NCI-H82 (cell line): ENCODE measurements around the gene PDE7B.
"Not testable (repeated sequence)": the region's sequence is repeated elsewhere in the genome, so short reads cannot be mapped to it uniquely, and the experiment has no call there.

Source experiments
- DNase-seq: peaks from one replicate; lab custom pipeline; 2025; lab: John Stamatoyannopoulos, UW

PDE7B gene

DNA sequence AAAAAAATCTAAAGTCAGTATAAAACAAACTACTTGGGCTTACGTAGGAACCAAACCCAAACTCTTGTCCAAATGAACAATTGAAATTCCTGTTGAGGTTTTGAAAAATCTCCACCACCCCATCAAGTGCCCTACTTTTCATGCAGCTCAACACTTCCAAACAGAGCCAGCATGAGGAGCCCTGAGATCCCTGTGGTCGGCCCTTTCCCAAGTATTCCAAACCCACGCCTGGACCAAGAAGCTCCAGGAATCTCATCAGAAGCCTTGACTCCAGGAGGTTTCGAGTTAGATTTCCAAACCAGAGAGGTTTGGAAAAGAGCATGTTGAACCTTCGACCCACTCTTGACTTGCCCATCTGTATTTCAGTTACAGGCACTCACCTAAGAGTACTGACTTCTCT lies 219.3 kb downstream of the PDE7B start:
- no peak for DNase-seq

DNA sequence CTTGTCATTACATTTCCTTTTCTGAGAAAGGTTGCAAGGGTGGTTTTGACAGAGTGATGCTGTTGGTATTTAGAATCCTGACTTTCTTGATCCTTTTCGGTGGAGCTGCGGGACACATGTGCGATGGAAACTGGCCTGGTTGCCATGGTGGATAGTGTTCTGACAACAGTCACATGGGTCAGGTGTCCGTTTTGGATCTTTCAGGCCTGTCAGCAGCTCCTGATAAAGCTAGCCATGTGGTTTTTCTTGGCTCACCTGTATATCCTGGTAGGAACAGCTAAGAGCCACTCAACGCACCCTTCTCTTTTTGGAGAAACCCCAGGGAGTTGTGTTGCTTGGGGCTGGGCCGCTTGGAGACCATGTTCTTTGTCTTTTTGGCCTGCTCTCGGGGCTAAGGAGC lies 221.2 kb downstream of the PDE7B start:
- no peak for DNase-seq

DNA sequence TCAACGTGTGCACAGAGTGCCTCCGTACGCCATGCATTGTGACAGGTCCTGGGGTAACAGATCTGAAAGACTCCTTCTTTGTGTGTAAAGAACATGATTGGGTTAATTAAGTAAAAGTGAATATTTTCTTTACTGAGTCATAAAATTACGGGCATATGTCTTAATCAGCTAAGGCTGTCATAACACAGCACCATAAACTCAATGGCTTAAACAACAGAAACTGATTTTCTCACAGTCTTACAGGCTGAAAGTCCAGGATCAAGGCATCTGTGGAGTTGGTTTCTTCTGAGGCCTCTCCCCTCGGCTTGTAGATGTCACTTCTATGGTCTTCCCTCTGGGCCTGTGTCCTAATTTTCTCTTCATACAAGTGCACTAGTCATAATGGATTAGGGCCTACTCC lies 221.7 kb downstream of the PDE7B start:
- no peak for DNase-seq

DNA sequence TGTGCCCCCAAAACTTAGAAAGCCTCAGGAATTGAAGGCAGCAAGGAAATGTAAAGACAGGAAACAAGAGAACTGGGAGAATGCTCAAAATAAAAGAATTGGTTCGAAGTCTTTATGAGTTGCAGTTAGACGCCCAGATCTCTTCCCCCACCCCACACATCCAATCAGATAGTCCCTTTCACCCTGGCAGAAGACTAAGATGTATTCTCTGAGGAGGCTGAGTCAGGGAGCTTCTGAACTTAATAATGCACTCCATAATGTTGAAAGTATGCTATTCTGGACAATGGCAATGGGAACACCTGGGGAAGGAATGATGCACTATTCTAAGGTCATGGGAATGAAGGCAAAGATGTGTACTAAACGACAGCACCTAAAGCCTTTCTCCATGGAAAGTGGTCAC lies 225.0 kb downstream of the PDE7B start:
- no peak for DNase-seq

DNA sequence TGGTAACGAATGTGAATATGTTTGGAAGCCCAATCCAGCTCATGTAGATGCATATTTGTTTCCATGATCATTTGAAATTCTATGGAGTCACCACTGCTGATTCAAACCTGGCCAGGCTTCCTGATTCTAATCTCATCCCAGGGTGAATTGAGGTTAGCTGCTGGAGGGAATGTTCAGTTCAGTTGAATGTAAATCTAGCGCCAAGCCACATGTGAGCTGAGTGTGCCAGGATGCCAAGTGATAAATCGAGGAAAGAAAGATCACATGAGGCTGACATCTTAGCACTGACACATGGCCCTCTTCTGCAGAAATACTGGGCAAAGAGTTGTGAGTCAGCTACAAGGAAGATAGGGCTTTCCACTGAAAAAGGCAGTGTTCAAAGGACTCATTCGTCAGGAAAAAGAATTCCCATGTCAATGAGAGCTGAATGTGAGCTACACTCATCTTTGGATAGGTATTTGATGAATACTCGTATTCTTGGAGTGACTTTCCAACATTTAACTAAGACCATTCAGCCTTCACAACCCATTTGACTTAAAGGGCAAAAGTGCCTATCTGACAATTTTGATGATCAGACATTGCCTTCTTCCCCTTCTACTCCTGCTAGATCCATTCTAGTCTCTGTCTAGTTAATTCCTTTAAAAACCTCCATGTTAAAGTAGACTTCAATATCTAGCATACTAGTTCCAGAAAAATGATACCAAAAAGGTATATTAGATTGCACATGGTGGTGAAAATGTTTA lies 226.5 kb downstream of the PDE7B start:
- no peak for DNase-seq

DNA sequence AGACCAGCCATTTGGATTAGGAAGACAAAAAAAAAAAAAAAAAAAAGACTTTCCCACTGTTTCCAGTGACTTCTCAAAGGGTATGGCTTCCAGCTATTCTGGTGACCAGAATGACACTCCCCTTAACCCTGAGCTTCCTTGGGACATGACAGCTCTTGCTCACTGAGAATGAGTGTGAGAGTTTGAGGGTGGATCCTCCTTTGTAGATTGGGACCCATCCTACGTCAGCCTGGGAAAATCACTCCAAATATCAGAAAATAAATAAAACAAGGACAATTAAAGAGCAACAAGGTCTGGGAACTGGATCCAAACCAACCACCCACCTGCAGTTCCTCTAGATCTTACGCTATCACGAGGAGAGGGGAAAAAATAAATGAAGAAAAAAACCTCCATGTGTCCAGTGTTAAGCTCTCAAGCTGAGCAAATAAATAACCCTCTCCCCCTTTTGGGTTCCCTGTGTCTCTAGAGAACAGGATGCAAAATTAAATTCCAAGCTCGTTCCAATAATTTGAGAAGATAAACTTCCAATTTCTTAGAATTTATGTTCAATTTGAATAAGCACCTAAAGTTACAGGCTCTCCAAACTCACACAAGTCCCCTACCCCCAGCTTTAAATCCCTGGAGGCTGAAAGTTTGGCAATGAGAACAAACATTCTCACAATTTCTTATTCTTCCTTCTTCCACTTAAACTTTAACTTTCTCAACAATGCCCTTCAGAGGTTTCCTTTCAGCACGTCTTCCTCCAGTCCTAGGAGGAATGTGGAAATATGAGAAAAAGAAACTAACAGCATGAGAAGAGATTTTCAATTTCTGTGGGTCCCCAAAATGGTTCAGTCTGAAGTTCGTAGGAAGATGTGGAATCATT lies 228.4 kb downstream of the PDE7B start:
- DNase-seq = no peak

DNA sequence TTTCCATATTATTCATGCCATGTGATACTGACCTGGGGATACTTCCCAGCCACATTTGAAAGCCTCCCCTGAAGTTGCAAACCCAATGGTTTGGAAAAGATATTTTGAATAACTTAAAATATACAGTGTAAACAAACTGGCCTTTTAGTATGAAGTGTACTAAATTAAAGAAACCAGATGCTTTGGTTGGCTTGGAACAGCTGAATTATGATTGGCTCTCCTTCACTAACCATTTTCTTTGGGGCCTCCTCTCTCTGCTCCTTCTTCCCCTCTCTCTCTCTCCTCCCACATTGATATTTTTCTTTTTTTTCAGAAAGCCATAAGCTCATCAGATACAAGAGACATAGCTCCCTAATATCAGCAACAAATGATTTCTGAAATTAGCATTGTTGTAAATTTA lies 232.0 kb downstream of the PDE7B start:
- DNase-seq = no peak

DNA sequence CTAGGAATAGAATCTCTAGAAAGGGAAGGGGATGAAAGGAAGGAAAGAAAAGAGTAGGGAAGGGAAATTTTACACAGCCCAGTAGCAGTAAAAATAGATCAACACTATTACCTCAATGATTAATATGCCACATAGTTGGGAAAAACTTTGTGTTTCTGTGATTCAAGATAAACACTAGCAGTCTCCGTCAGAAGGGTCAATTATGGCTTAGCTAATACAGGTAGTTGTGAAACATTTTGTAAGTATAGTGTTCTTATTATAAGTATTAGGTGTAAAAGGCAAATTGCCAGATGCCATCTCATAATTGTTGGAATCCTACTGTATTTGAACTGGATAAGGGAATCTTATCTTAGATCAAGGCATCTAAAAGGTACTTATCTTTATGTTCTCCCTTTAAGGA lies 232.9 kb downstream of the PDE7B start:
- no peak for DNase-seq

DNA sequence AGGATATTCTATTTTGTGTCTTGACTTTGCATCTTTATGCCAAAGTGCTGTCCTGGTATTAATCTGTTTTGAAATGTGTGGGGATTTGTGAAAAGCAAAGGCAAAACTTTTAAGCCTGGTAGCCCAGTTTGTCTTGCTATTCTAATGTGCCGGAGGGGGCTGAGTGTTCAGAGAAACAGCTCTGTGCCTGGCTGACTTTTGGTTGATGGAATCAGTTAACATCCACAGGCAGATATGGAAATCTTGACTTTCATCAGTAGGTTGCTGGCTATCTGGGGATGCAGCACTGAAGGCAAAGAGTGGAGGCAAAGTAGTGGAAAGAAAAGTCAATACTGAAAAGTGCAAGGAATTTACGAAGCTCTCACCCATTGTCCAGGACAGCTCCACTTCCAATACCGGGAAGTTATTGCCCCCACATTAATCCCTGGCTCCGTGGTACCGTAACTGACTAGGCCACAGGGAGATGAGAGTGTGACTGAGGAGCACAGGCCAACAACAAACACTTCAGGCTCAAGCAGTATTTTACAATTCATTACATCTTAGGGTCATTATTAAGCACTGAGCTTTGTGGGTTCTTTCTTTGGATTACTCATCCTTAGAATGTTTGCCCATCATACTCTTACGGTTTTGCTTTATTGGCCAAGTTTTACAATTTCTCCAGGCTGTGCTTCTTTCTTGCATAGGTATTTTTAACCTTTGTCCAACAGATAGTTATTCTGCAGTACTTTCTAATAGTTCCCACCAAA lies 234.0 kb downstream of the PDE7B start:
- DNase-seq = no peak

DNA sequence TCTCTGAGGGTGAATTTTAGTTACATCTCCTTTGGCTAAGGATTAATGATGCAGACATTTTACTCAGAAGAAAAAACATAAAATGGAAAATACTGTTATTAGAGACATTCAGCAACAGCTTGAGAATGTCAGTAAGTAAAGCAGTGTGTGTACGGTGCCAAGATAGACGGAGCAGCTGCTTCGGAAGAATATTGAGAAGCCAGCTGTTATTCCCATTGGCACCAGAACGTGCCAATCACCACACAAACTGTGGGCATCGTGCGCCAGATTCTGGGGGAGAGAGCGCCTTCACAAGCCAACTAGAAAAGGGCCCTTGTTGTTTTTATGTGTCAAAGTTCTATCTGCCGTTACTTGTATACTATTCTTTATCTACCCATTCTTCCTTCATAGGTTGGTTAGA lies 235.2 kb downstream of the PDE7B start:
- DNase-seq = no peak

DNA sequence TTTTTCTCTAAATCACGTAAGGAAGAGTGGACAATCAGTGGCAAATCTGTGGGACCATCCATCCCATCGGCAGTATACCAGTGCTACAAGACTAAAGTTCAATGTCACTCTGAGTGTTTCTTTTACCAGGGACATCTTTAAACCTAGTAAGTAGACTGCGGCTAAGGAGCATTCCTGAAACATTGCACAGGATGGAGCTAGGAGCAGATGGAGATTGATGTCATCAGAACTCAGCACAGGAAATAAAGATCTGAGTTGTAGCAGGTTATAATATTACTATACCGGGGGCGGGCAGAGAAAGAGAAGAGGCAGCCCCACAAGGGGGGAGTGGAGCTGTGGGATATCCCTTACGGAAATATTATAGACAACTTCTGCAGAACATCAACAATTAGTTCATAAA lies 236.5 kb downstream of the PDE7B start:
- DNase-seq = no peak

DNA sequence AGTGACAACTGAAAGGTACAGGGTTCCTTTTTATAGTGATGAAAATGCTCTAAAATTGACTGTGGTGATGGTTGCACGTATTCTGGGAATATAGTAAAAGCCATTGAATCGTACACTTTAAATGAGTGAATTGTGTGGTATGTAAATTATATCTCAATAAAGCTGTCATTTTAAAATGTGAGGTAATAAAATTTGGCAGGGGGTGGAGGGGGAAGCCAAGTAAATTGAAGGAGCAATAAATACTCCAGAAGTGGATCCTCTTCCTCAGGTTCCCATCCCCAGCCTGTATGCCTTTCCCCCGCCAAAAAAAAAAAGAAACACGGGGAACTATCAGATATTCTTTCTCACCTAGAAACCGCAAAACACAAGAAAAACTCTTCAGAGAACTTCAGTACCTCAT lies 237.2 kb downstream of the PDE7B start:
- DNase-seq = no peak

DNA sequence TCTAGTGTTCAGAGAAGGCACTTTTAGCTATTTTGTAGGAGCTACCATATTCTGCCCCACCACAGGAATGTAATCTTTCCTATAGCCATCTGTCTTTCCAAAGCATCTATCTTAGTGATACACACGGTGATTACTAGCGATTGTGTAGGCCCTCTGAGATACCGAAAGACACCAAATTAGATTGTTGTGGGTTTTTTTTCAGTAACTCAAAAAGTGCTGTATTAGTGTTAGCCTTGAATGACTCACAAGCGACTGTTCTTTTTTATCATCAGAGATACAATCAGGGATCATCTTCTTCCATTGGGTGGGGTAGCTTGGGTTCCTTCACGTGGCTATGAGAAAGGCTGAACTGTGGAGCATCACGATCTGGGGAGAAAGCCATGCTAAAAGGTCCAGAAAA lies 238.4 kb downstream of the PDE7B start:
- no peak for DNase-seq

DNA sequence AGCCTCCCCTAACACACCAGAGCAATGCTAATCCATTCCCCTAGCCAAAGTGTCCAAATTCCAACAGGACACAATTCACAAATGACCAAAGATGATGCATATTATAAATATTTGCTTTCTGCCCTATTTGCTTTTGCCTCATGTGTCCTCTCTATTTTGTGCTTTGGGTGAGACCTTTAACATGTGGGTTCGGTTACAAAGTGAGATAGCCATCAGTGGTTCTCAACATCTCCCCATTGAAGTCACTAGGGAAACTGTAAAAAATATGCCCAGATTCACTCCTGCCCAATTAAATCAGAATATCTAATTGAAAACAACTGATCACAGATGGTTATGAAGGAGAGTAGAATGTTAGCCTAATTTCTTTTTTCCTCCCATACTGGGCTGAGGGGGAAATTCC lies 239.4 kb downstream of the PDE7B start:
- no peak for DNase-seq

DNA sequence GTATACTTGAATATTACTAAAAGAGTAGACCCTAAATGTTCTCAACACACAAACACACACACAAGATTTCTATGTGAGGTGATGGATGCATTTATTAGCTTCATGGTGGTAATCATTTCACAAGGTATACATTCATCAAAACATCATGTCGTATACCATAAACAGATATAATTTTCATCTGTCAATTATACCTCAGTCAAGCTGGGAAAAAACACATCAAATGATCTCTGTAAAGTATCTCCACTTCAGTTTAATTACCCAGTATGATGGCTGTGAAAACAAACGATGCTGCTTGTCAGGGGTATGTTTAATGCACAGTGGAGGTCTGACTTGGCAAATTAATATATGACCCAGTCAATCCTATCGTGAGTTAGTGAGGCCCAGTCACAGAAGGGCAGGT lies 241.4 kb downstream of the PDE7B start:
- no peak for DNase-seq

DNA sequence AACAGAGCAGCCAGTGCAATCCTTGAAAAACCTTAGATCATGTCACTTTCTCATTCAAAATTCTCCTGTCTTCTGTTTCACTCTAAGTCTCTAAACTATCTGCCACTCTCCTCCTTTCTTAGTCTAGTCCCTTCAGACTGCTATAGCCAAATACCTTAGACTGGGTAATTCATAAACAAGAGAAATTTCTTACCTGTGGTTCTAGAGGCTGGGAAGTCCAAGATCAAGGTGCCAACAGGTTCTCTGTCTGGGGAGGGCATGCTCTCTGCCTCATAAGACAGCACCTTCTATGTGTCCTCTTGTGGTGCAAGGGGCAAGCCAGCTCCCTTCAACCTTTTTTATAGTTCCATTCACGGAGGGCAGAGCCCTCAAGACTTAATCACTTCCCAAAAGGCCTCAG lies 242.3 kb downstream of the PDE7B start:
- DNase-seq = no peak

DNA sequence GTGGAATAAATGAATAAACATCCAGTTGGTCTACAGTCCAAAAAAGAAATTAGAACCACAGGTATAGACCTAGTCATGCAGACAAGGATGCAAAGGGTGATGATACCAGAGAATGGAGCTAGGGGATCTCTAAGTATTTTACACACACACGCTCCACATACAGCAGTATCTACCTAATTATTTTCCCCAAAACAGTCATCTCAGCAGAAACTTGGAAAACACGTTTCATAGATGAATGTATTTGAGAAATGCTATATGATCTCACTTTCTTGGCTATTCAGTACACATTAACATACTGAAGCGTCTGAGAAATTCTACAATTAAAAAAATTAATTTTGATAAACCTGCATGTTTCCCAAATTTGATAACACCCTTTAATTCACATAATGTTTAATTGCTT lies 243.3 kb downstream of the PDE7B start:
- DNase-seq = no peak

DNA sequence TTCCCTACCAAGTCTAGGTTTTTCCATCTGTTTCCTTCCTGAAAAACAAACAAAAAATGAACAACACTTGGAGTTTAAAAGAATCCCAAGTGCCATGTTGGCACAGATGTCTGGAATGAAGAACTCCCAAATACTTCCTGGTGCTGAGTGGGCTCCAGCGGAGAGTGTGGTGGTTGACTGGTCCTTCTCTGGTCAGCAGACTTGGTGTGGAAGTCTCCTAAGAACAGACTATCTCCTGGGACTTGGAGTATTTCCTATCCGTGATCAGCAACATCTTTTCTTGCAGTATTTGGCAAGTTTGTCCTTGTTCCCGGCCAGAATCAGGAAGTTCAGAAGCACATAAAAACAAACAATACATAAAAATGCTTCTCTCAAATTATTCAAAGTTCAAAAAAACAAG lies 244.5 kb downstream of the PDE7B start:
- DNase-seq = no peak

DNA sequence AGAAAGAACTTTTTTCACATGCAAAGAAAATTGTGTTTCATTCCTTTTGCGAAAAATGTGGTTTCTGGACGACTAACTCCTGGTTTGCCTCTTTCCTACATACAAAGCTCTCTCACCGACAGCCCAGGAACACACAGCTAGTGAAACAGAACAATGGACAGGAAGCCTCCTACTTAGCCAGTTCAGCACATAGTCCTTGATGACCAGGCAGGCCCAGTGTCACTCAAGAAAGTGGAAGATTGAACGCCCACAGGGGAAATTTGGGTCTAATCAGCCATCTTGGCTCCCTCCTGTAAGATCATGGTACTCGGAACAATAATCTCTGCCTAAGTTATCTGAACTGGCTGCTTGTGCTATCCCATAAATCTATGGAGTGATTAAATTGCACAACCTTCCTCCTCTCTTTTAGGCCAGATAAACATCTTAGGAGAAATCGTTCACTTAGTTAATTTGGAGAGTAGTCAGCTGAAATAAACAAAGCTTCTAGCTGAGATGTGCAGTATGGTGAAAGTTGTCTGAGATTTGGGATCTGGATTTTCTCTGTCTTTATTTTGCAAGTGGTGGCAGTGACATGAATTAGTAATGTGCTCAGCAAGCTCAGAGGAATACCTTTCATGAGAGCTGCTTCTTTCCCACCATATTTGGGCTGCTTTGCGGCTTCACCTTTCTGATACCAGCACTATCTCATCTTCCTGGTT lies 251.6 kb downstream of the PDE7B start:
- no peak for DNase-seq

DNA sequence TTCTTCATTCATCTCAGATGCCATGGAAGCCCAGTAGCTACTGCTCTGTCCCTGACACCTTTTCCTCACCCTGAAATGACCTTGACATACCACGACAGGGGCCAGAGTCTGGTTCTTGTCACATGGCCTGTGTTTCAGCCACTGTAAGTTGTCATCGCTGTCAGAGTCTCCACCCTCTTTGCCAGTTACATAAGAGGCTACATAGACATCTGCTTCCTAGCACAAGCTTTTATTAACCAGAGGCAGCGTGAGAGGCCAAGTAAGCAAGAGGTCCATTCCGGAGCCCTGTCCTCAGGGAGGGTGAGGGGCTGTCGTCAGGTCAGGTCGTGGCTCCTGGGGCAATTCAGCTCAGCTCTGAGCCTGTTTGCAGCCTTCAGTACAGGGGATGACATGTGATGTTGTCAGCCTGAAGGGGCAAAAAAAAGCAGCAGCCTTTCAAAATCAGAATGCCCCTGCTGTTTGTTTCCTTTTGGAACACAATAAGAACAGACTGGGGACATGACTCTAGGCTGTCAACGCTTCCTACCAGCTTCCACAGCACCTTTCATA lies 252.3 kb downstream of the PDE7B start:
- DNase-seq = no peak

DNA sequence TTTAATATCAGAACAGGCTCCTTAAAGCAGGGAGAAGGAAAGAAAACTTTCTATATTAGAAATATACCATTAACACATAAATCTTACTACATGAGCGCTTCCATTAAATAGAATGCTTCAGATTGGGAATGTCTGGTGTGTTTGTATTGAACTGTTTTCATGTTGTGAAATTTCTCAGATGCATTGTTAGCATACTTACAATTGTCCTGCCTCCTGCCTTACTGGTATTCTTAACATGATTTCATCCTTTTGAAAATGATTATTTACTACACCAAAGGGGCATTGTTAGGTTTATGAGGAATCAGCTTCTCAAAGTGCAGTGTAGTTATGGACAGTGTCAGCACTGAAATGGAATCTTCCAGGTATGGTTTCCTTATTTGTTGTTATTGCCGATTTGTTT lies 253.1 kb downstream of the PDE7B start:
- no peak for DNase-seq

DNA sequence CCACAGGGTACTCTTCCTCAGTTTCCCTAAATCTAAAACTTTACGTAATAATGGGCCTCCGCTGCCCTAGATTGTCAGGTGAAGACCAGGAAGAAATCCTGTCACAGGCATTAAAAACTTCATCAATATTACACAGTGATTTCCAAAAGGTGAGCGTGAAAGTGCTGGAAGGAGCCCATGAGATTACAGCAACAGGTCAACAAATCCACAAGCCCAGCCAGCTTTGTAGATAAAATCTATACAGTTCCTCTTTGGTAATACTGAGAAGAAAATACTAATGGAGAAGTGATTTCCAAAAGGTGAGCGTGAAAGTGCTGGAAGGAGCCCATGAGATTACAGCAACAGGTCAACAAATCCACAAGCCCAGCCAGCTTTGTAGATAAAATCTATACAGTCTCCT lies 254.3 kb downstream of the PDE7B start:
- DNase-seq = not testable (repeated sequence)
